DND-41 (cell line): Measurements from ENCODE around the gene DGUOK.

Source experiments
- EZH2 ChIP-seq: IDR thresholded peaks from 3 replicates; pipeline ENCODE4 v1.6.1; 2012; ENCODE audit warnings: borderline replicate concordance, low read depth, mild to moderate bottlenecking, moderate library complexity, low read length, inconsistent platforms; ENCODE audit not compliant: severe bottlenecking
- TF ChIP-seq, protein P1 (sequence below): IDR thresholded peaks from 2 replicates; pipeline ENCODE4 v1.5.1; 2012; ENCODE audit warnings: borderline replicate concordance, low read length, moderate library complexity, mild to moderate bottlenecking; ENCODE audit not compliant: poor library complexity, severe bottlenecking; ENCODE audit errors: extremely low read depth

- no peak for TF ChIP-seq EZH2
- TF ChIP-seq, protein P1, sequence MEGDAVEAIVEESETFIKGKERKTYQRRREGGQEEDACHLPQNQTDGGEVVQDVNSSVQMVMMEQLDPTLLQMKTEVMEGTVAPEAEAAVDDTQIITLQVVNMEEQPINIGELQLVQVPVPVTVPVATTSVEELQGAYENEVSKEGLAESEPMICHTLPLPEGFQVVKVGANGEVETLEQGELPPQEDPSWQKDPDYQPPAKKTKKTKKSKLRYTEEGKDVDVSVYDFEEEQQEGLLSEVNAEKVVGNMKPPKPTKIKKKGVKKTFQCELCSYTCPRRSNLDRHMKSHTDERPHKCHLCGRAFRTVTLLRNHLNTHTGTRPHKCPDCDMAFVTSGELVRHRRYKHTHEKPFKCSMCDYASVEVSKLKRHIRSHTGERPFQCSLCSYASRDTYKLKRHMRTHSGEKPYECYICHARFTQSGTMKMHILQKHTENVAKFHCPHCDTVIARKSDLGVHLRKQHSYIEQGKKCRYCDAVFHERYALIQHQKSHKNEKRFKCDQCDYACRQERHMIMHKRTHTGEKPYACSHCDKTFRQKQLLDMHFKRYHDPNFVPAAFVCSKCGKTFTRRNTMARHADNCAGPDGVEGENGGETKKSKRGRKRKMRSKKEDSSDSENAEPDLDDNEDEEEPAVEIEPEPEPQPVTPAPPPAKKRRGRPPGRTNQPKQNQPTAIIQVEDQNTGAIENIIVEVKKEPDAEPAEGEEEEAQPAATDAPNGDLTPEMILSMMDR, result no peak
These were observed 5.1 kb upstream of the DGUOK start for GRCh38 chr2:73921581-73921980.
